ENCODE results near the gene RNF169. TPM values are rescaled to one million over a fixed set of nuclear protein-coding genes. Genes with fewer than 3 reads are reported as not detected.

RNF169 gene
- total RNA-seq, 1 donor from 2014 or later, result 21.2 TPM

DNA sequence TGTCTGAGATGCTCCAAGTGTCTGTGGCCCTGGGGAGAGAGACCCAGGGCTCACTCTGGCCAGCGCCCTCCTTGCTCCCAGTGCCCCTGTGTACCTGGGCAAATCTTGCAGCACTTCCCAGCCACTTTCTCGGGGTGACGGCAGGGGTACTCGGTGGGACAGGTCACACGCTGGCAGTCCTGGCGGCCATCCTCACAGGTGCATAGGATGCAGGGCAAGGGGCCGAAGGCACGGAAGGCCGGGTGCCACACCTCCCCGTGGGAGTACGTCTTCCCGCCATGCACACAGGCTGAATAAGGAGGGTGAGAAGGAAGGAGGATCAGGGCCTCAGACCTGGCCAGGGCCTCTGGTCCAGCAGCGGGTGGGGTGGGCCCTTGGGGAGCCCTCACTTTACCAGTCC lies 45.4 kb upstream of the RNF169 start:
- intact Hi-C loops (cut with DNase I), result no loop called here
- no peak for ATAC-seq

GRCh38 chr11:74707182-74707581 lies 41.5 kb upstream of the RNF169 start:
- no peaks in the 10 kb centered on the region for H3K9me3 ChIP-seq
- no peak for ATAC-seq
- H3K4me3 ChIP-seq, result no peak overlapping the region
- no peak for DNase-seq
- TF ChIP-seq, protein P1, sequence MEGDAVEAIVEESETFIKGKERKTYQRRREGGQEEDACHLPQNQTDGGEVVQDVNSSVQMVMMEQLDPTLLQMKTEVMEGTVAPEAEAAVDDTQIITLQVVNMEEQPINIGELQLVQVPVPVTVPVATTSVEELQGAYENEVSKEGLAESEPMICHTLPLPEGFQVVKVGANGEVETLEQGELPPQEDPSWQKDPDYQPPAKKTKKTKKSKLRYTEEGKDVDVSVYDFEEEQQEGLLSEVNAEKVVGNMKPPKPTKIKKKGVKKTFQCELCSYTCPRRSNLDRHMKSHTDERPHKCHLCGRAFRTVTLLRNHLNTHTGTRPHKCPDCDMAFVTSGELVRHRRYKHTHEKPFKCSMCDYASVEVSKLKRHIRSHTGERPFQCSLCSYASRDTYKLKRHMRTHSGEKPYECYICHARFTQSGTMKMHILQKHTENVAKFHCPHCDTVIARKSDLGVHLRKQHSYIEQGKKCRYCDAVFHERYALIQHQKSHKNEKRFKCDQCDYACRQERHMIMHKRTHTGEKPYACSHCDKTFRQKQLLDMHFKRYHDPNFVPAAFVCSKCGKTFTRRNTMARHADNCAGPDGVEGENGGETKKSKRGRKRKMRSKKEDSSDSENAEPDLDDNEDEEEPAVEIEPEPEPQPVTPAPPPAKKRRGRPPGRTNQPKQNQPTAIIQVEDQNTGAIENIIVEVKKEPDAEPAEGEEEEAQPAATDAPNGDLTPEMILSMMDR (IDR thresholded peaks at IDR 0.05), result no peak
- no peak overlapping the region for H3K27ac ChIP-seq
- H3K27me3 ChIP-seq (ENCODE audit: low read depth), result no peaks in the 10 kb centered on the region
- no peaks in the 10 kb centered on the region for H3K36me3 ChIP-seq
- no peaks in the 10 kb centered on the region for H3K4me1 ChIP-seq
- intact Hi-C loops (cut with DNase I), result no loop called here

More for the DNA sequence above, 45.4 kb upstream of the RNF169 start:
- H3K9me3 ChIP-seq, result no peaks in the 10 kb centered on the region
- no peak overlapping the region for H3K4me3 ChIP-seq
- H3K36me3 ChIP-seq, result no peaks in the 10 kb centered on the region
- peaks cover under 1% of the 10 kb centered on the region for H3K4me1 ChIP-seq
- no peak overlapping the region for H3K27ac ChIP-seq
- no peaks in the 10 kb centered on the region for H3K27me3 ChIP-seq (ENCODE audit: low read depth)
- DNase-seq, result no peak
- TF ChIP-seq, protein P1 (IDR thresholded peaks at IDR 0.05), result no peak

- DNase-seq (no peak), ATAC-seq (no peak)
- Histone ChIP-seq H3K36me3 (no peaks in the 10 kb centered on the region), H3K4me3 (no peak overlapping the region), H3K27ac (no peak overlapping the region), H3K9me3 (no peaks in the 10 kb centered on the region), H3K27me3 (ENCODE audit: low read depth) (no peaks in the 10 kb centered on the region), H3K4me1 (no peaks in the 10 kb centered on the region)
- intact Hi-C loops (cut with DNase I), result no loop called here
- TF ChIP-seq, protein P1 (IDR thresholded peaks at IDR 0.05), result no peak
Observed at GRCh38 chr11:74707602-74708510, 40.8 kb upstream of the RNF169 start.

- TF ChIP-seq, protein P1 (IDR thresholded peaks at IDR 0.05), result no peak
- intact Hi-C loops (cut with DNase I), result no loop called here
- no peaks in the 10 kb centered on the region for H3K4me1 ChIP-seq
- H3K36me3 ChIP-seq, result no peaks in the 10 kb centered on the region
- H3K9me3 ChIP-seq, result no peaks in the 10 kb centered on the region
- H3K27me3 ChIP-seq (ENCODE audit: low read depth), result no peaks in the 10 kb centered on the region
- no peak overlapping the region for H3K27ac ChIP-seq
- H3K4me3 ChIP-seq, result no peak overlapping the region
- no peak for DNase-seq
- ATAC-seq, result no peak
Observed at GRCh38 chr11:74709175-74709574, 39.5 kb upstream of the RNF169 start.

GRCh38 chr11:74710281-74710938 lies 38.2 kb upstream of the RNF169 start:
- Histone ChIP-seq H3K36me3 (no peaks in the 10 kb centered on the region), H3K4me1 (no peaks in the 10 kb centered on the region), H3K27ac (no peak overlapping the region), H3K27me3 (ENCODE audit: low read depth) (no peaks in the 10 kb centered on the region), H3K4me3 (no peak overlapping the region), H3K9me3 (no peaks in the 10 kb centered on the region)
- intact Hi-C loops (cut with DNase I), result no loop called here
- TF ChIP-seq, protein P1 (IDR thresholded peaks at IDR 0.05), result no peak
- no peak for ATAC-seq
- no peak for DNase-seq
